ENCODE measurements around the gene USP24. TPM values are rescaled to one million over a fixed set of nuclear protein-coding genes. Genes with fewer than 3 reads are reported as not detected.
"Not testable (repeated sequence)": the region's sequence is repeated elsewhere in the genome, so short reads cannot be mapped to it uniquely, and the experiment has no call there.

Gene USP24
- total RNA-seq, 2 donors from 2014 or later, result 29.0 to 36.2 TPM

- no peak overlapping the region for H3K4me3 ChIP-seq
- no peak for DNase-seq (ENCODE audit: low spot score)
- H3K27ac ChIP-seq, result no peak overlapping the region
- no peaks in the 10 kb centered on the region for H3K9me3 ChIP-seq
- H3K36me3 ChIP-seq, result no peaks in the 10 kb centered on the region
- H3K4me1 ChIP-seq, result peaks cover 0 to 43% of the 10 kb centered on the region in 2 donors
- no peaks in the 10 kb centered on the region for H3K27me3 ChIP-seq
- TF ChIP-seq CTCF (IDR thresholded peaks at IDR 0.05), result no peak
Observed at GRCh38 chr1:55200667-55201066, 14.5 kb downstream of the USP24 start.

- peaks cover 0 to 44% of the 10 kb centered on the region in 2 donors for H3K4me1 ChIP-seq
- not testable (repeated sequence) for H3K27ac ChIP-seq; DNase-seq (ENCODE audit: low spot score); H3K27me3 ChIP-seq; H3K9me3 ChIP-seq; H3K4me3 ChIP-seq; H3K36me3 ChIP-seq
Observed at GRCh38 chr1:55199735-55200134, 15.4 kb downstream of the USP24 start.

GRCh38 chr1:55198044-55198443, 17.1 kb downstream of the USP24 start:
- Histone ChIP-seq H3K4me3 (no peak overlapping the region), H3K36me3 (no peaks in the 10 kb centered on the region), H3K27me3 (no peaks in the 10 kb centered on the region), H3K27ac (peak overlapping the region in 1 of 2 donors; percentile 78), H3K4me1 (peaks cover 0 to 43% of the 10 kb centered on the region in 2 donors), H3K9me3 (no peaks in the 10 kb centered on the region)
- TF ChIP-seq CTCF (IDR thresholded peaks at IDR 0.05), result no peak
- DNase-seq (ENCODE audit: low spot score), result no peak

GRCh38 chr1:55197099-55197498, 18.1 kb downstream of the USP24 start:
- Histone ChIP-seq H3K9me3 (no peaks in the 10 kb centered on the region), H3K36me3 (no peaks in the 10 kb centered on the region), H3K27ac (peak overlapping the region; percentile 52 to 78), H3K4me1 (peaks cover 0 to 43% of the 10 kb centered on the region in 2 donors), H3K4me3 (no peak overlapping the region), H3K27me3 (no peaks in the 10 kb centered on the region)
- TF ChIP-seq CTCF (IDR thresholded peaks at IDR 0.05), result no peak
- no peak for DNase-seq (ENCODE audit: low spot score)

- Histone ChIP-seq H3K27me3 (no peaks in the 10 kb centered on the region), H3K27ac (peak overlapping the region; percentile 52 to 78), H3K4me1 (peaks cover 0 to 43% of the 10 kb centered on the region in 2 donors), H3K36me3 (no peaks in the 10 kb centered on the region), H3K9me3 (no peaks in the 10 kb centered on the region), H3K4me3 (no peak overlapping the region)
- TF ChIP-seq CTCF (IDR thresholded peaks at IDR 0.05), result no peak
- no peak for DNase-seq (ENCODE audit: low spot score)
Observed at GRCh38 chr1:55196433-55197035, 18.6 kb downstream of the USP24 start.

GRCh38 chr1:55195521-55196233, 19.5 kb downstream of the USP24 start:
- TF ChIP-seq CTCF (IDR thresholded peaks at IDR 0.05), result no peak

More at GRCh38 chr1:55195521-55196233, 19.5 kb downstream of the USP24 start:
- Histone ChIP-seq H3K4me1 (peaks cover 0 to 49% of the 10 kb centered on the region in 2 donors), H3K9me3 (no peaks in the 10 kb centered on the region), H3K4me3 (no peak overlapping the region), H3K36me3 (no peaks in the 10 kb centered on the region), H3K27me3 (no peaks in the 10 kb centered on the region), H3K27ac (peak overlapping the region in 1 of 2 donors; percentile 78)
- no peak for DNase-seq (ENCODE audit: low spot score)

All from right atrium auricular region (tissue), 2 donors.